Airway epithelial cell (primary cell): ENCODE measurements around the gene RNU6-9. TPM values are rescaled to one million over a fixed set of nuclear protein-coding genes. Genes with fewer than 3 reads are reported as not detected.

ENCODE experiments used
- total RNA-seq: library from RNA; depleted of rRNA; stranded (reverse); fragments of >200 nt; gene quantifications from 2 replicates; pipeline ENCODE4 v1.2.3, GENCODE V29; 2015

The RNU6-9 gene
- total RNA-seq, result not detected in 2 replicates

GRCh38 chr19:892894-893689 lies at the start of gene RNU6-9, which contains the start of gene MED16:
Gene RNU6-9 (plus strand): TSS chr19:893484.
Gene MED16 (minus strand): TSS chr19:893187. CDS start chr19:891131, 2,056 bp downstream.

GRCh38 chr19:852136-853013 lies 40.9 kb upstream of the RNU6-9 start, which contains the start of gene ELANE:
Gene ELANE (plus strand): TSS chr19:852303. CDS start chr19:852329, 26 bp downstream.

GRCh38 chr19:858868-859843 lies 34.1 kb upstream of the RNU6-9 start, which contains the start of gene CFD:
Gene CFD (plus strand): TSS chr19:859664. CDS start chr19:859690, 26 bp downstream.

GRCh38 chr19:913080-913748 lies 19.9 kb downstream of the RNU6-9 start, which contains the start of gene R3HDM4:
Gene R3HDM4 (minus strand): TSS chr19:913219. CDS start chr19:913157, 62 bp downstream.

GRCh38 chr19:917323-918151 lies 24.3 kb downstream of the RNU6-9 start, which contains the start of gene KISS1R:
Gene KISS1R (plus strand): TSS chr19:917333. CDS start chr19:917503, 170 bp downstream.

GRCh38 chr19:925526-926322 lies 32.4 kb downstream of the RNU6-9 start, which contains the start of gene ARID3A:
Gene ARID3A (plus strand): TSS chr19:926035. CDS start chr19:929529, 3,494 bp downstream.

Other genes starting within 250 kb of the RNU6-9 start
- 139 and 142 TPM in 2 replicates for gene RNF126, start 230.3 kb upstream of the RNU6-9 start, total RNA-seq
- gene FSTL3, start 217.1 kb upstream of the RNU6-9 start, total RNA-seq, result 207 and 297 TPM in 2 replicates
- gene PRSS57, start 198.0 kb upstream of the RNU6-9 start, total RNA-seq, result not detected in 2 replicates
- 6.7 TPM in 2 replicates for gene PALM, start 184.5 kb upstream of the RNU6-9 start, total RNA-seq
- gene MISP, start 142.4 kb upstream of the RNU6-9 start, total RNA-seq, result 73.5 and 106 TPM in 2 replicates
- gene PTBP1, start 96.0 kb upstream of the RNU6-9 start, total RNA-seq, result 154 and 246 TPM in 2 replicates
- 0.56 TPM in 2 replicates for gene PLPPR3, start 71.5 kb upstream of the RNU6-9 start, total RNA-seq
- not detected in 2 replicates for gene AZU1, start 65.6 kb upstream of the RNU6-9 start, total RNA-seq
- 0.49 TPM in 1 of 2 replicates, not detected in the other for gene PRTN3, start 52.5 kb upstream of the RNU6-9 start, total RNA-seq
- not detected in 2 replicates for gene ELANE, start 41.2 kb upstream of the RNU6-9 start, total RNA-seq
- 3.5 and 6.6 TPM in 2 replicates for gene CFD, start 33.8 kb upstream of the RNU6-9 start, total RNA-seq
- 47.1 and 48.6 TPM in 2 replicates for gene MED16, start 297 bp upstream of the RNU6-9 start, total RNA-seq
- gene R3HDM4, start 19.7 kb downstream of the RNU6-9 start, total RNA-seq, result 57.1 and 58.6 TPM in 2 replicates
- 0.14 TPM in 1 of 2 replicates, not detected in the other for gene KISS1R, start 23.8 kb downstream of the RNU6-9 start, total RNA-seq
- 5.3 and 13.5 TPM in 2 replicates for gene ARID3A, start 32.6 kb downstream of the RNU6-9 start, total RNA-seq
- 70.8 and 71.6 TPM in 2 replicates for gene WDR18, start 90.9 kb downstream of the RNU6-9 start, total RNA-seq
- 4.4 and 6.3 TPM in 2 replicates for gene GRIN3B, start 106.9 kb downstream of the RNU6-9 start, total RNA-seq
- gene TMEM259, start 127.6 kb downstream of the RNU6-9 start, total RNA-seq, result 150 and 164 TPM in 2 replicates
- gene RNU6-2, start 128.0 kb downstream of the RNU6-9 start, total RNA-seq, result not detected in 2 replicates
- gene CNN2, start 133.1 kb downstream of the RNU6-9 start, total RNA-seq, result 247 and 249 TPM in 2 replicates
- 14.7 and 21.7 TPM in 2 replicates for gene ABCA7, start 146.6 kb downstream of the RNU6-9 start, total RNA-seq
- gene ARHGAP45, start 173.7 kb downstream of the RNU6-9 start, total RNA-seq, result 9.0 and 12.5 TPM in 2 replicates
- 241 and 251 TPM in 2 replicates for gene POLR2E, start 201.9 kb downstream of the RNU6-9 start, total RNA-seq
- 330 and 347 TPM in 2 replicates for gene GPX4, start 210.5 kb downstream of the RNU6-9 start, total RNA-seq